Measurements from ENCODE around the gene PAOX. TPM values are rescaled to one million over a fixed set of nuclear protein-coding genes. Genes with fewer than 3 reads are reported as not detected.

The PAOX gene
- total RNA-seq, 6 experiments from 2014 or later = 9.4 to 15.9 (median 11.9) TPM

DNA sequence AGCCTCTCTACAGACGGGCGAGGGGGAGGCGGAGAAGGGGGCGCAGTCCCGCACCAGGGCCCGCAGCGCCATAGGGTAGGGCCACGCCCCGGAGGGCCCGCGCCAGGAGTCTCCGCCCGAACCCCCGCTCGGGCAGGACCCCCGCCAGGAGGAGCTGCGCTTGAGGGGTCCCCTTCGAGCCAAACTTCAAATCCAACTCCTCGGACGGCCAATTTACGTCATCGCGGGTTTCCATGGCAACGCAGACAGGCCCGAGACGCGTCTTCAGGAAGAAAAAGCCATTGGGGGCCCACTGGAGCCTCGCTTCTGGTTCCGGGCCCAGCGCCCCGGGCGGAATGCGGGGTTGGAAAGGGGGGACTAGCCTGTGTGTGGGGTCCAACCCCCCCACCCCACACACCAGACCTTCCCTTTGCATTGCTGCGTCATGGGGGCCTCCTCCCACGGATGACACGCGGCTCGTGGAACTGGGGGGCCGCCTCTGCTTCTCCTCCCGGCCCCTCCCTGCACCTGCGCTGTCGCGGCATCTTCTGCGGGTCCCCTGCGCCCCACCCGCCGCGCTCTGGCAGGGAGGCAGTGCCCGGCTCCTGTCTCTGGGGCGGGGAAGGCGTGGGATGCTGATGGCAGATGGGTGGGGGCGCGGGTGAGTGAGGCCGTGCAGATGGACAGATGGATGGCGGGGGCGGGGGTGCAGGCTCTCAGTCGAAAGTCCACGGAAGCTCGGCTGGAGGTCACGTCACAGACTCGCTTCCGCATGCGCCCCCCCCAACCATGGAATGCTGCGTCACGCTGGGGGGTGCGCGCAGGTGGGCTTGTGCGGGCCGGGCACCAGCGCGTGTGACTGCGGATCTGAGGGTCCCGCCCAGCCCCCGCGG lies 43.6 kb upstream of the PAOX start:
- DNase-seq = peak in 1 of 3 donors; percentile 47
- H3K9me3 ChIP-seq = no peaks in the 10 kb centered on the region
- TF ChIP-seq, protein P1, sequence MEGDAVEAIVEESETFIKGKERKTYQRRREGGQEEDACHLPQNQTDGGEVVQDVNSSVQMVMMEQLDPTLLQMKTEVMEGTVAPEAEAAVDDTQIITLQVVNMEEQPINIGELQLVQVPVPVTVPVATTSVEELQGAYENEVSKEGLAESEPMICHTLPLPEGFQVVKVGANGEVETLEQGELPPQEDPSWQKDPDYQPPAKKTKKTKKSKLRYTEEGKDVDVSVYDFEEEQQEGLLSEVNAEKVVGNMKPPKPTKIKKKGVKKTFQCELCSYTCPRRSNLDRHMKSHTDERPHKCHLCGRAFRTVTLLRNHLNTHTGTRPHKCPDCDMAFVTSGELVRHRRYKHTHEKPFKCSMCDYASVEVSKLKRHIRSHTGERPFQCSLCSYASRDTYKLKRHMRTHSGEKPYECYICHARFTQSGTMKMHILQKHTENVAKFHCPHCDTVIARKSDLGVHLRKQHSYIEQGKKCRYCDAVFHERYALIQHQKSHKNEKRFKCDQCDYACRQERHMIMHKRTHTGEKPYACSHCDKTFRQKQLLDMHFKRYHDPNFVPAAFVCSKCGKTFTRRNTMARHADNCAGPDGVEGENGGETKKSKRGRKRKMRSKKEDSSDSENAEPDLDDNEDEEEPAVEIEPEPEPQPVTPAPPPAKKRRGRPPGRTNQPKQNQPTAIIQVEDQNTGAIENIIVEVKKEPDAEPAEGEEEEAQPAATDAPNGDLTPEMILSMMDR (IDR thresholded peaks at IDR 0.05) = no peak
- TF ChIP-seq POLR2A (IDR thresholded peaks at IDR 0.05) = no peak
- peaks cover 0 to 11% (median 0%) of the 10 kb centered on the region in 4 donors for H3K4me1 ChIP-seq
- WGBS (ENCODE audit: insufficient coverage, low coverage, low lambda C conversion rate, missing lambda C conversion rate) = 4% methylated on average over 9 of the region's 75 CpGs
- no peak overlapping the region for H3K4me3 ChIP-seq
- no peak overlapping the region for H3K27ac ChIP-seq
- intact Hi-C loops (cut with DNase I) = no loop called here
- H3K36me3 ChIP-seq = no peaks in the 10 kb centered on the region
- H3K27me3 ChIP-seq = peaks cover 0 to 22% of the 10 kb centered on the region in 2 donors
- ATAC-seq = peak in 3 of 4 donors; percentile 17 to 63 (median 24)

DNA sequence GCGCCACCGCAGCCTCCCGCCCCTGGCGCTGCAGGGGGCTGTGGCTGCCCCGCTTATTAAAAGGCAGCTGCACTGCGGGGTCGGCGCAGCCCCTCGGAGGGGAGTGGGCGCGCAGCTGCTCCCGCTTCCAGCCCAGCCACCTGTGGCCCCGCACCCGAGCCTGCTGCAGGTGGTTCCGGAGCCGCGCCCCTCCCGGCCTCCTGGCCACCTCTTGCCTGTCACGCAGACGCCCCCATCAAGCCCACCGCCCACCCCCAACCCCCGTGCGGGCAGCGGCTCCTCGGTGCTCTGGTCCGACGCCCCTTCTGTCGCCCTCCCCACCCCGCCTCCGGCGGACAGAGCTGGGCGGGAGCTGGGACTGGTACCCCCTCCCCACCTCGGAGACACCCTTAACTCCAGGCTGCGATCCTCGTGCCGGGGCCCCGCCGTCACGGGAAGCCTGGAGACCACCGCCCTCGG lies 42.9 kb upstream of the PAOX start:
- no CpG with 5 or more reads among the region's 41 CpGs for WGBS (ENCODE audit: insufficient coverage, low coverage, low lambda C conversion rate, missing lambda C conversion rate)
- Histone ChIP-seq H3K27ac (no peak overlapping the region), H3K9me3 (no peaks in the 10 kb centered on the region), H3K36me3 (no peaks in the 10 kb centered on the region), H3K4me3 (no peak overlapping the region), H3K4me1 (peaks cover 0 to 11% (median 0%) of the 10 kb centered on the region in 4 donors), H3K27me3 (peaks cover 0 to 22% of the 10 kb centered on the region in 2 donors)
- intact Hi-C loops (cut with DNase I) = no loop called here
- ATAC-seq = no peak
- TF ChIP-seq, protein P1 (IDR thresholded peaks at IDR 0.05) = no peak
- no peak for TF ChIP-seq POLR2A (IDR thresholded peaks at IDR 0.05)
- no peak for DNase-seq

DNA sequence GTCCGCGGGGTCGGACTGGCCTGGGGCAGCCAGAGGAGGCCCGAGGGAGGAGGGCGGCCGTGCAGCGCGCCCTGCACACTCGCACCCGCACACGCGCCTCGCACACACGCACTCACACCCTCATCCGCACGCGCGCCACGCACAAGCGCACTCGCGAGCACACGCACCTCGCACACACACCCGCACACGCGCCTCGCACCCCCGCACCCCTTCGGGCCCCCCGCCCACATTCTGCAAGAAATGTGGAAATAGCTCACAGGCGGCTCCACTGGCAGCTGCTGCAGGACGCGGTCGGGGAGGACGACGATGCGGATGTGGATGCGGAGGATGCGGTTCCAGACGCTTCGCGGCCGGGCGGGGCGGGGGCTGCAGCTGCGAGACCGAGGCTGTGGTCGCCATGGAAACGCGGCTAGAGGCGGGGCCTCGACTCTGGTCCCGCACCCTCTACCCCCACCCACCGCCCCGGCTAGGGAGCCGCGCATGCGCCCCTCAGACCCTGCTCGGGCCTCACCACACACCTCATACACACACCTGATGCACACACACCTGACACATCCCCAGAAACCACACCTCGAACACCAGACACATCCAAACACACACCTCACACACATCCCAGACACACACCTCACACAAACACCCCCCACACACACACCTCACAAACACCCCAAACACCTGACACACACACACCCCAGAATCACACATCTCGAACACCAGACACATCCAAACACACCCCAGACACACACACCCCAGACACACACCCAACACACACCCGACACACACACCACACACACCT lies 42.3 kb upstream of the PAOX start, which contains the start of gene CALY:
Gene CALY, minus strand, starts transcription at position 320 of the 793 bp plus-strand sequence. CDS start 7,907 bp downstream, outside the sequence.
- DNase-seq = no peak
- peaks cover 0 to 22% of the 10 kb centered on the region in 2 donors for H3K27me3 ChIP-seq
- ATAC-seq = no peak
- no peak for TF ChIP-seq POLR2A (IDR thresholded peaks at IDR 0.05)
- TF ChIP-seq, protein P1 (IDR thresholded peaks at IDR 0.05) = no peak
- H3K4me1 ChIP-seq = peaks cover 0 to 11% (median 0%) of the 10 kb centered on the region in 4 donors
- intact Hi-C loops (cut with DNase I) = no loop called here
- 25% methylated on average over 9 of the region's 63 CpGs for WGBS (ENCODE audit: insufficient coverage, low coverage, low lambda C conversion rate, missing lambda C conversion rate)
- no peak within 1 kb of the TSS for H3K27ac ChIP-seq
- H3K4me3 ChIP-seq = no peak within 1 kb of the TSS
- no peaks in the 10 kb centered on the region for H3K36me3 ChIP-seq
- H3K9me3 ChIP-seq = no peaks in the 10 kb centered on the region

DNA sequence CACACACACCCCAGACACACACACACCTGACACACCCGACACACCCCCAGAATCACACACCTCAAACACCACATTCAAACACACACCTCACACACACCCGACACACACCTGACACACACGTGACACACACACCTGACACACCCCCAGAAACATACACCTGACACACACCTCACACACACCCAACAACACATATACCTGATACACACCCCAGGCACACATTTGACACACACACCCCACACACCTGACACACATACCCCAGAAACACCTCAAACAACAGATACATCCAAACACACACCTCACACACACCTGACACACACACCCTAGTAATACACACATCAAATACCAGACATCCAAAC lies 41.7 kb upstream of the PAOX start:
- no peak for ATAC-seq
- H3K27ac ChIP-seq = no peak overlapping the region
- H3K4me1 ChIP-seq = peaks cover 0 to 11% (median 0%) of the 10 kb centered on the region in 4 donors
- no peak for DNase-seq
- H3K36me3 ChIP-seq = no peaks in the 10 kb centered on the region
- TF ChIP-seq, protein P1 (IDR thresholded peaks at IDR 0.05) = no peak
- no peak for TF ChIP-seq POLR2A (IDR thresholded peaks at IDR 0.05)
- peaks cover 0 to 22% of the 10 kb centered on the region in 2 donors for H3K27me3 ChIP-seq
- H3K9me3 ChIP-seq = no peaks in the 10 kb centered on the region
- intact Hi-C loops (cut with DNase I) = no loop called here
- H3K4me3 ChIP-seq = no peak overlapping the region
- 81% methylated on average over 3 of the region's 3 CpGs for WGBS (ENCODE audit: insufficient coverage, low coverage, low lambda C conversion rate, missing lambda C conversion rate)

Measured in right lobe of liver (tissue), 6 donors.